HG03520 (cell line): ENCODE measurements around the gene NT5DC3.
"Not testable (repeated sequence)": the region's sequence is repeated elsewhere in the genome, so short reads cannot be mapped to it uniquely, and the experiment has no call there.

Experiments
- ATAC-seq: cut with Tn5 transposase; IDR thresholded peaks from one replicate; pipeline ENCODE4 v1.9.1; 2021; ENCODE audit warnings: mild to moderate bottlenecking, moderate library complexity; ENCODE audit not compliant: unreplicated experiment

The NT5DC3 gene

DNA sequence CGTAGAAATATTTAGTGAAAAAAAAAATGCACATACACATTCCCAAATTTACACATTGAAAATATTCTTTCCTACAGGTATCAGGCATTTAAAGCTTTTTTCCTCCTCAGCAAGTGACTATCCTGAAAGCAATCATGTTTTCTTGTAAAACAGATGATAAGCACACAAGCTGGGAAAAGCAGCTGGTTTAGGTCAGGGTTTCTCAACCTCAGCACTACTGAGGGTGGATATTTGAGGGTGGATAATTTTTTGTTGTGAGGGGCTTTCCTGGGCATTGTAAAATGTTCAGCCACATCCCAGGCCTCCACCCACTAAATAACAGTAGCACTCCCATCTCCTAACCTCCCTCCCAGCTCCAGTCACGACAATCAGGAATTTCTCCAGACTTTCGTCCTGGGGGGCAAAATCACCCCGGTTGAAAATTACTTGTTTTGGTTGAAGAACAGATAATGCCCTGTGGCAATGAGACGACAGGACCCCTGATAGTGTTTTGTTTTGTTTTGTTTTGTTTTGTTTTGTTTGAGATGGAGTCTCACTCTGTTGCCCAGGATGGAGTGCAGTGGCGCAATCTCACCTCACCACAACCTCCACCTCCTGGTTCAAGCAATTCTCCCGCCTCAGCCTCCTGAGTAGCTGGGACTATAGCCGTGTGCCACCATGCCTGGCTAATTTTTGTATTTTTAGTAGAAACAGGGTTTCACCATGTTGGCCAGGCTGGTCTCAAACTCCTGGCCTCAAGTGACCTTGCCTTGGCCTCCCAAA, 15.0 kb upstream of the NT5DC3 start:
- no peak for ATAC-seq

DNA sequence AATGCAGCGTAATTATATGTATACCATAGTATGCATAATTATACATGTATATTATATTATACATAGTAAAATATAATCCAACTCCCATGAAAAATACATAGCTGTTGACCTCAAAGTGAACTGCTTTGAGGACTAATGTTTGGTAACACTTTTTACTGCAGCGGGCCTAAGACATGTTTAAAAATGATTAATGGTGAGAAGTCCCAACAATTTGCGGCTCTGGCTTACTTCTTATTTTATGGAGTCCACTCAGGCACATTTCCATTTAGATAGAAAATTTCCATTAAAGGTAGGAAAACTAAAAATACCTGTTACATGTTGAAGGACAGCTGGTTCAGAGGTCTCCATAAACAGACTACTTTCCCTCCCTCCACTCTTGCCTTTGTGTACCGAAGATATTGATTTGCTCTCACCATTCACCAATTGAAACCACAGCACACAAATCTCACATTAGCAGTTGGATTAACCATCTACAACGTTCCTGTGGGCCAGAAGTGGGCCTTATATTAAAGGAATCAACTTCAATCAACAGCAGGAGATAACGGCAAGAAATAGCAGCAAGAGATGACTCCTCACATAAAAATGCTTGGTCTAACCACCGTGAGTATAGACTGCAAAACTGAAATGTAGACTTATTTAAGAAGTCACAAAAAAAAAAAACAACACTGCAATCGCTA, 14.1 kb upstream of the NT5DC3 start:
- ATAC-seq, result no peak

DNA sequence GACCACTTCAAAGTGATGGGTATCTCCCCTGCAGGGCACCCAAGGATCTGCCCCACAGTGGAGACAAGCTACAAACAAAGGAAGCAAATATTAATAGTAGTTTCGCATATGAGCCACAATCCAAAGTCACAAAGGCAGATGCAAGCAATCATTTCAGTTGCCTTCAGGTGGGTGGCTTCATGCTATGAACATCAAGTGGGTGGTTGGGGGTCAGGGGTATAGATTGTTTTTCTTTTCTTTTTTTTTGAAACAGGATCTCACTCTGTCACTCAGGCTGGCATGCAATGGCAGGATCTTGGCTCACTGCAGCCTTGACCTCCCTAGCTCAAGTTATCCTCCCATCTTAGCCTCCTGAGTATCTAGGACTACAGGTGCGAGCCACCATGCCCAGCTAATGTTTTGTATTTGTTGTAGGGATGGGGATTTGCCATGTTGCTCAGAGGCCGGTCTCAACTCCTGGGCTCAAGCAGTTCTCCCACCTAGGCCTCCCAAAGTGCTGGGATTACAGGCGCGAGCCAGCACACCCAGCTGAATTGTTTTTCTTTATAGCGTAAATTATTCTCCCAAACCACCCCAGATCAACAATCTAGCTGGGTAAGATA, 13.4 kb upstream of the NT5DC3 start:
- no peak for ATAC-seq

DNA sequence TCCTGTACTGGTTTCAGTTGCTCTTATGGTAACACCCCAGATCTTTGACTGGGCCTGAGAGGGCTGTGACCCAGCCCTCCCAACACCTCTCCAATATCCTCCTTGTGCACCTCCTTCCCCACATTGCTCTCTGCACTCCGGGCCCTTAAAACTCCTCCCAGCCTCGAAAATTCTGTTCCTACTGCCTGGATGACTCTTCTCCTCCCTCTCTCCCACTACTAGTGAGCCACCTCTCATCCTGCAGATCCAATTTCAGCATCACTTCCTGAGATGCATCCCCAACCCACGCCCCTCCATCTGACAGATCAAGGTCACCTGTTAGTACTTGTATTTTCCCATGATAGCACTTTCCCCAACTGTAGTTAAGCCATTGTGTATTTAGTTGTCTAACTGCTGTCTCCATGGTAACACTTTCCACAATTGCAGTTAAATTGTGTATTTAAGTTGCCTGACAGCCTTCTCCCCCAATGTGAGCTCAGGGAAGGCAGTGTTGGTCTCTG, 11.5 kb upstream of the NT5DC3 start:
- ATAC-seq, result no peak

DNA sequence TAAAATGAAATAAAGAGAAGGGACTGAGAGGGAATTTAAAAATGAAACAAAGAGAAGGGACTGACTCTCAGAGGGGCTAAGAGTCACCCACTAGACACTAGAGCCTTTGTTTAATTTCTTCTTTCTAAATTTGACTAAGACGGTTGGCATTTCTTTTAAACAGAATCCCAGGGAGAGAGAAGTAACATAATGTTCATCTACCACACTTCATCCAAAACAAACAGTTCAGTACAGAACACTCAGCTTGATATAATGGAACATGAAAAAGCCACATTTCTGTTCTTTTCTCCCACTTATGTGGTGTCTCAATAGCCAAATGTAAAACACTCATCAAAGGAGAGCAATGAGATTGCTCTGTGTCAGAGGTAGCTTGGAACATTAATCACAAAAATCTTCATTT, 10.1 kb upstream of the NT5DC3 start:
- ATAC-seq, result no peak

DNA sequence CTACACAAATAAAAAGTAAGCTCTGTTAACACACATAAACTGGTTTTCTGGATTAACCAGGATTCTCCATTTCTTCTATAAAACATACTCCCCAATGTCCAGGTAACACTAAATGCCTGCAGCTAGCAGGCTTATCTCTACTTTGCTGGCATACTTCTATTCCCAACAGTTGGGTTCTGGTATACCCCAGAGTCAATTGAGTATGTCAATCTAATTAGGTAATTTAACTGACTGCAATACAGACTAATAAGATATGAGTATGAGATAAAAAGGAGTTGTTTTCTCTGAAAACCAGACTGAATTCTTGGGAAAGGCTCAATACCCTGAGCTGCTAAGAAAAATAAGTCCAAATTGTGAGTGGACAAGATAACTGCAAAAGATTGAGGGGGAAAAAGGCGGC, 9.4 kb upstream of the NT5DC3 start:
- no peak for ATAC-seq

DNA sequence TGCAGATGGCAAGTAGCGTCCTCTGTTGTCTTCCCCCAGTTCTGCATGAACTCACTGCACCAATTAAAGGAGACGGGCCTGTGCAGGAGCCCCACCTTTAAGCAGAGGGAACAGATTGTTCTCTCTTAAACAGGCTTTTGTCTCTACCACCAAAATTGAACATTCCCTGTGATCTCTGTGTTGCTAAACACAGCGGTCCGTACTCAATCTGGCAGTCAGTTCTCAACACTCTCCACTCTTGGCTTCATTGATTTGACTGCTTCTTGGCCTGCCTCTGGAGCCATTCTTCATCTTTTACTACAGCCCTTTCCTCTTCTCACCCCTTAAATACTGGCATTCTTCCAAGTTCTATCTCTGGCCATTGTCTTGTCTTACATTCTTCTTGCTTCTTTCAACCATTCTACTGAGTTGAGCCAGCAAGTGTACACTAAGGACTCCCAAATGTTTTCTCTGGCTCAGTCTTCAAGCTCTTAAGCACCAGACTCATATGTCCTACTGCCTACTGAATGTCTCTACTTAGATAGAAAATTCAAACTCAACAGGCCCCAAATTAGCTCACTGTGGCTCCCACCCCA, 8.0 kb upstream of the NT5DC3 start:
- ATAC-seq, result no peak

DNA sequence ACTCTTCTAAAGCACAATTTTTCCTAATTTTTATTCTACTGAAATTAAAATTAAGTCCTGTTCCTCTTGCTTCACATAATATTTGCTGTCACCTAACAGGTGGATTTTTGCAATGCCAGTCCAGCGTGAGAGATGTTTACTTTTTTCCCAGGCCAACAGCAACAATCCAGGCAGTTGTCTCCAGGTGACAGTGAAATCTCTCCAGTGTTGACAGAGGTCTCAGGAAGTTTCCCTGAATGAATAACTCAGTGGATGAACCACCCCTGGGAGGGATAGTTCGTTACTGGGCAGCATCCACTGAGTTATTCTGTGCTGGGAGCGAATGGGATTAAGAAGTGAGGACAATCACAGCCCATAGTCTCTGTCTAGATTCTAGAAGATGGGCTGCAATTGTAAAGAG, 7.1 kb upstream of the NT5DC3 start:
- no peak for ATAC-seq

DNA sequence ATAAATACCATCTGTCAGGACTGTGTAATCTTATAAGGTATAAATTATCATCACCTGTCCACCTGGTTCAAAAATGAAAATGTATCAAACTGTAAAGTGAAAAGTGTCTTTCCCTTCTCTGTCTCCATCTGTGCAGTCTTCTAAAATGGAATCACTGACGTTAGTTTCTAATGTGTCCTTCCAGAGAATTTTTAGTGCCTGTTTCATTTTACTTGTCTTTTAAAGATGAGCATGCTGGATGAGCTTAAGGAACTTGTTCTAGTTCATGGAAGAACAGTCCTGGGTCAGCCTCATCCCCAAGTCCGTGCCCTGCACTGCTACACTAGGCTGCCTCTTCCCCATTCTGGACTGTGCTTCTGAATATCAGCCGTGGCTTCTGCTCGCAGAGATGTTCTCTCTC, 5.4 kb upstream of the NT5DC3 start:
- no peak for ATAC-seq

DNA sequence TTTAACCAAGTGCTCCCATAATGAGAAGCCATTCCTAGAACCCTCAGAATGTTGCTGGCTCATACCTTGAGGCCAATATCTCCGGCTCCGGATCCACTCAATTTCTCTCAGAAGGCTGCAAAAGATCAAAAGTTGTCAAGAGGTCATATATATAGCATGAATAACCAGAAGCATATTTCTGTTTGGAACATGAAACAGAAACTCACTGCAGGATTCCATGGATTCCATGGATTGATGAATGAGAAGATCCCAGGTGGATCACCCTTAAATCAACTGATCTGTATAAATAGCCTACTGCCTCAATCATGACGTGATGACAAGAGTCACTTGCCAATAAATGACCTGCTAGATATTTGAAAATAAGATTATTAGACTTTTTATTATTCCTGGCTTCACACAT, 3.3 kb upstream of the NT5DC3 start:
- no peak for ATAC-seq

DNA sequence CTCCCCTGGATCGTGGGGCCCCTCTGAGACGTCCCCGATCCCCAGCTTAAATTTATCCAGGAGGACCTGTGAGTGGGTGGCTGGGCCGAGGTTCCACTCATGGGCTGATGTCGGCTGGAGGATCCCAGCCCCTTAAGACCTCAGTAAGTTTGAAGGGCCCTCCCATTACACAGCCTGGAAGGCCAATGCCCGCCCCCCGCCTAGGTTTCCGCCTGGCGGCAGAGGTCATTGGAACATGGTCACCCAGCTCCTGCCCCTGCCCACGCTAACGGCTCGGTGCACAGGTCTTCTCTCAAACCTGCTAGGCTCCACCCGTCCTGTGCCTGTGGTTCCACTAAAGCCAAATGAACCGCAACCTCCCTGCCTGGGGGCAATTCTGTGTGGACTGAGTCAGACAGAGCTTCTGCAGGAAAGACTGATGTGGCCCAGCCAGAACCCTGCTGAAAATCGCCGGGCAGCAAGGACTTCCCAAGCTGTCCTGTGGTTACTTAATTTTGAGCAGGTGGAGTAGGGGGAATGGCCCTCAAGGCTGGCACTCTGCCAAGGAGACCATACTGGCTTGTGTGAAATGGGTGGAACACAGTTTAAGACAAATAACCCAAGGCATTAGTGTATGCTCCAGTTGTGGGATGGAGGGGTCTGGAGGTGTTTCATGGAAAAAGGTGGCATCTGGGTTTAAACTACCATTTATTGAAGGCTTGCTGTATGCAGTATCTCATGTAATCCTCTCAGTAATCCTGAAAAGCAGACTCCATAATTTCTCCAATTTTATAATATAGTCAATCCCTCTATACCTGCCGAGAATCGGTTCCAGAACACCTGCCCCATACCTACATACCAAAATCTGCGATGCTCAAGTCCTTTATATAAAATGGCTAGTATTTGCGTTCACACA, 903 bp upstream of the NT5DC3 start:
- peak; percentile 10 for ATAC-seq

DNA sequence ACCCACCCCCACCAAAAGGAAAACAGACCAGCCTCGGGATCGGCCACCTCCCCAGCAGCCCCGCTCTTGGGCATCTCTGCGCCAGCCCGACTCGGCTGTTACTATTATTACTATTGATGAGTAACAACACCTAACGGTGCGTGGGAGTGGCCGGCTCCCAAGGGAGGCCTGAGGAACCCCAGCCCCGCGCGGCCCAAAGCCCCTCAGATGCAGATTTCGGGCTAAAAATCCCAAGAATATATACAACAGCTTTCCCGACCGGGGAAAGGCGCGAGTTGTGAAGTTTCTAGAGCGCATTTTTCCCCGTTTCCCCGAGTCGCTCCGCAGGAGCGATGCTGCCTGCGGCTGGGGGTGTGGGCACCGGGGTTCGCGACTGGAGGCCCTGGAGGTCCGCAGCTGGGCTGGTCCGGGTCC, 565 bp downstream of the NT5DC3 start:
- peak; percentile 23 for ATAC-seq

DNA sequence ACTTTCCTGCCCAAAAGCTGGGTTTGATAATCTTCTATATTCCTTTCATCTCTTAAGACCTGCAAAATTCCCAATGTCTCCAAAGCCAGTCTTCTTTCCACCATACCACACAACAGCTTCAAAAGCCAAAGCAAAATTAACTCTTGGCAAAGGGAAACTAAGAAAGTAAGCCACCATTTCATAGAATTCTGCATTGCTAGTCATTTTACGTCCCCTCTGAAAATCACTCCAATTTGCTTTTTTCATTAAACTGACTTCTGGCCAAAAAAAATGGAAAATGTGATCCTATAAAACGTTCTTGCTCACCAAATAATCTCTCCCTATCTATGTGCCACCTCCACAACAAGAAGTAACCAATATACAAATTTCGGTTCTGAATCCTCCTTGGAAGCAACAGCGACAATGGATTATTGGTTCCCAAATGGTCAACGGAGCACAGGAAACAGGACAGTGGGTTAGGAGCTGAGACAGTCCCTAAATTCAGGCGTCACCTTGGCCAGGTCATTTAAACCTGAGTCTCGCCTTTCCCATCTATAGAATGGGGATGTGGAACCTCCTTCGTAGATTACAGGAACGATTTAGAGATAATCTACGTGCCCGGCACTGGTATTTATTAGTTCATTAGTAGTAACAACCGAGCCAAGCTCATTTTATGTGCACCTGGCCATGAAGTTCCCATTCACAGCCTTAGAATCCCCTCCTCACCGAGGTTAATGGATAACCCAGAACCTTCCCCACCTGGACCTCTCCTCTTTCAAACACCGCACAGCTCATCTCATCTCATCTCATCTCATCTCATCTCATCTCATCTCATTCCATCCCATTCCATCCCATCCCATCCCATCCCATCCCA, 1.2 kb downstream of the NT5DC3 start:
- ATAC-seq, result no peak

DNA sequence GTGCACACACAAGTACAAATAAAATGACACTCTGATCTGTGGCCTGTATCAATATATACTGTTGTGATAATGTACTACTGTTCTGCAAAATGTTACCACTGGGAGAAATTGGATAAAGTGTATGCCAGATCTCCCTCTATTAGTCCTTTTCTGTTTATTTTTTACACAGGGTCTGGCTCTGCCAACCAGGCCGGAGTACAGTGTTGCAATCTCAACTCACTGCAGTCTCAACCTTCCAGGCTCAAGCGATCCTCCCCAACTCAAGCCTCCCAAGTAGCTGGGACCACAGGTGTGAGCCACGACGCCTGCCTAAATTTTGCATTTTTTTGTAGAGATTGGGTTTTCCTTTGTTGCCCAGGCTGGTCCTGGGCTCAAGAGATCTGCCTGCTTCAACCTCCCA, 1.9 kb downstream of the NT5DC3 start:
- ATAC-seq, result no peak

DNA sequence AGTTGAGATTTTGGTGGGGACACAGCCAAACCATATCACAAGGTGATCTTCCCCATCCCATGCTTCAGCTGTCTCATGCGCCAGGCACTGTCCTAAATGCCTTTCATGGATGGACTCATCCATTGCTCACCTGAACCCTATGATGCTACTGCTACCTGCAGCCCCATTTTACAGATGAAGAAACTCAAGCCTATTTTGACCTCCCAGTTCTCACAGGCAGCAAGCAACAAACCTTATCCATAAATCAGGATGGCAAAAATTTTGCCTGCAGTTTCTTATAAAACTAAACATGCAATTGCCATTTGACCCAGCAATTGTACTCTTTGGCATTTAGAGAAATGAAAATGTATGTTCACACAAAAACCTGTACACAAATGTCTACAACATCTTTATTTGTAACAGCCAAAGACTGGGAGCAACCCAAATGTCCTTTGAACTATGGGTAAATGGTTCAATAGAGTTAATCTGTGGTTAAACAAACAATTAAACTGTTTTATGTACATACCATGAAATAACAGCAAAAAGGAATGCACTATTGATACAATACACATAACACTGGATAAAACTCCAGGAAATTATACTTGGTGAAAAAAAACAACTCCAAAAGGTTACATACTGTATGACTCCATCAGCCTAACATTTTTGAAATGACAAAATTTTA, 2.6 kb downstream of the NT5DC3 start:
- ATAC-seq, result no peak

DNA sequence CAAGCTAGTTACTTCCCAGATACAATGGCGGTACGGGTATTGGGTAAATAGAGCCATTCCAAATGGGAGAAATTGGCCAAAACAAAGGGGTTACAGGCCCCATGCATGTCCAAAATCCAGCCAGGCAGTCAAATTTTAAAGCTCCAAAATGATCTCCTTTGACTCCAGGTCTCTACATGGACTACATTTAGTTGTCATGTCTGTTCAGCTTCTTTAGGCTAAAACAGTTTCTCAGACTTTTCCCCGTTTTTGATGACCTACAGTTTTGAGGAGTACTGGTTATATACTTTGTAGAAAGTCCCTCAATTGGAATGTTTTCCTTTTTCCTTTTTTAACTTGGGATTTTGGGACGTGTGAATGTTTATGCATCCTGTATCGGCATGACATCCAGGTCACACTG, 4.7 kb downstream of the NT5DC3 start:
- ATAC-seq, result no peak

DNA sequence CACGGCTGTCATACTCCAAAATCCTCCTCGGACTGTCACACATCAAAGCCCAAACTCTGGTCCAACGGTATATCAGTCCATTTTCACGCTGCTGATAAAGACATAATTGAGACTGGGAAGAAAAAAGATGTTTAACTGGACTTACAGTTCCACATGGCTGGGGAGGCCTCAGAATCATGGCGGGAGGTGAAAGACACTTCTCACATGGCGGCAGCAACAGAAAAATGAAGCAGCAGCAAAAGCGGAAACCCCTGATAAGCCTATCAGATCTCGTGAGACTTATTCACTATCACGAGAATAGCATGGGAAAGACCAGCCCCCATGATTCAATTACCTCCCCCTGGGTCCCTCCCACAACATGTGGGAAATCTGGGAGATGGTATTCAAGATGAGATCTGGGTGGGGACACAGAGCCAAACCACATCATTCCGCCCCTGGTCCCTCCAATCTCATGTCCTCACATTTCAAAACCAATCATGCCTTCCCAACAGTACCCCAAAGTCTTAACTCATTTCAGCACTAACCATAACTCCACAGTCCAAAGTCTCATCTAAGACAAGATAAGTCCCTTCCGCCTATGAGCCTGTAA, 5.2 kb downstream of the NT5DC3 start:
- ATAC-seq, result not testable (repeated sequence)

DNA sequence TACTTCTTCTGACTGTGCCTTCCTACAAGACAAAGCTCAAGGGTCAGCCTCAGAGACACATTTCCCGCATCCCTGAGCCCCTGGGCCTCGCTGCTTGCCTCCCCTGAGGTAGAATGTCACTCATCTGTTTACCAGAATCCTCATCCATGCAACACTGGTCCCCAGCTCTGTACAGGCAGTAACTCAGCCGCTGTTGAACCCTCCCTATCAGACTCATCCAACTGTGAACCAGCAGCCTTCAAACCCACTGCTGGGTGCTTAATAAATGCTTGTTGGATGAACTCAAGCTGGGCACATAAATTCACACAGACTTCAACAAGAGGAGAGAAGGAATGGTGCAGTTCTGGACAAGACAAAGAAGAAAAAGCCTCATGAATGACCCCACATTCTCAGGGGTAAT, 6.1 kb downstream of the NT5DC3 start:
- no peak for ATAC-seq

DNA sequence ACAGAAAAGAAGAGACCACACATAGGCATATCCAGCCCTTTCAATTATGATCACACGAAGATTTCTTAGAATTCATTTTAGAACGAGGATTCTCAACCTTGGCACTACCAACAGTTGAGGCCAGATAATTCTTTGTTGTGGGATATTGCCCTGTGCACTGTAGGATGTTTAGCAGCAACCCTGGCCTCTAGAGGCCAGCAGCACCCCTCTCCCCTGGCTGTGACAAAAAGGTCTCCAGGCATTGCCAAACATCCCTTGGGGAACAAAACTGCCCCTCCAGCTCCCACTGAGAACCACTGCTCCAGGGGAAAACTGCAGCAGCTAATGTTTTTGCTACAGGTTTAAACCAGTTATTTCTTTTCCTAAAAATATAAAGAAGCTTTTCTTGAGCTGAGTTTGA, 7.1 kb downstream of the NT5DC3 start:
- no peak for ATAC-seq
